Stimulated activated CD4-positive, alpha-beta T cell treated with anti-CD3 and anti-CD28 coated beads, TNF-alpha, amount 100 ng/mL, for 24 hours (primary cell): ENCODE results near the gene KIRREL3.

Experiments
- DNase-seq, 3 experiments: peaks; one replicate each; pipeline ENCODE4 v3.0.0-alpha.2; 2020; ENCODE audit warnings: low read depth in 3 of 3

Gene KIRREL3

GRCh38 chr11:126512251-126512650 lies 488.3 kb downstream of the KIRREL3 start:
- no peak for DNase-seq

GRCh38 chr11:126511475-126512115 lies 489.0 kb downstream of the KIRREL3 start:
- no peak for DNase-seq

- no peak for DNase-seq
Observed at GRCh38 chr11:126510621-126511370, 489.8 kb downstream of the KIRREL3 start.

- DNase-seq = no peak
Observed at GRCh38 chr11:126507646-126508045, 492.9 kb downstream of the KIRREL3 start.

- no peak for DNase-seq
Observed at GRCh38 chr11:126506789-126507188, 493.8 kb downstream of the KIRREL3 start.

- DNase-seq = no peak
Observed at GRCh38 chr11:126502982-126503381, 497.6 kb downstream of the KIRREL3 start.

- DNase-seq = no peak
Observed at GRCh38 chr11:126502159-126502558, 498.4 kb downstream of the KIRREL3 start.

GRCh38 chr11:126501641-126502040 lies 498.9 kb downstream of the KIRREL3 start:
- no peak for DNase-seq

- DNase-seq = no peak
Observed at GRCh38 chr11:126500981-126501380, 499.6 kb downstream of the KIRREL3 start.

GRCh38 chr11:126499131-126499752 lies 501.3 kb downstream of the KIRREL3 start:
- DNase-seq = no peak

GRCh38 chr11:126498281-126498680 lies 502.3 kb downstream of the KIRREL3 start:
- no peak for DNase-seq

GRCh38 chr11:126497581-126498122 lies 502.9 kb downstream of the KIRREL3 start:
- DNase-seq = no peak

- no peak for DNase-seq
Observed at GRCh38 chr11:126496576-126497337, 503.8 kb downstream of the KIRREL3 start.

GRCh38 chr11:126495281-126496220 lies 505.0 kb downstream of the KIRREL3 start:
- no peak for DNase-seq

- DNase-seq = no peak
Observed at GRCh38 chr11:126494831-126495230, 505.7 kb downstream of the KIRREL3 start.

- DNase-seq = no peak
Observed at GRCh38 chr11:126492331-126493082, 508.1 kb downstream of the KIRREL3 start.

GRCh38 chr11:126491092-126491491 lies 509.5 kb downstream of the KIRREL3 start:
- DNase-seq = no peak

- DNase-seq = no peak
Observed at GRCh38 chr11:126489836-126490660, 510.5 kb downstream of the KIRREL3 start.
